K562 (cell line): ENCODE measurements around the gene NMNAT3. TPM values are rescaled to one million over a fixed set of nuclear protein-coding genes. Genes with fewer than 3 reads are reported as not detected.

ENCODE experiments used
- ATAC-seq: fragments of 200-7000 bp; cut with Tn5 transposase; 3 replicates; pipeline ENCODE4 v1.9.1; 2020; ENCODE audit warnings: moderate library complexity
- BruUV-seq: library from RNA; stranded (reverse); fragments of 400-500 nt; replicated peaks from 2 replicates; lab custom pipeline; 2021; lab: Mats Ljungman, UMichigan
- CTCF ChIA-PET: fragments of 300-600 bp; formaldehyde crosslinking; extraction: SDS; loops from one replicate; lab custom pipeline; 2021; ENCODE audit warnings: low intra/inter-chr PET ratio; lab: Yijun Ruan, JAX
- POLR2A ChIA-PET: fragments of 300-600, 350-650 bp; sonication (Branson Sonifier 250); formaldehyde crosslinking; extraction: SDS; loops from one replicate; lab custom pipeline; 2021; ENCODE audit warnings: antibody characterized with exemption, inconsistent platforms; lab: Yijun Ruan, JAX
- DNase-seq, 4 experiments: peaks; one replicate each; pipeline versions ENCODE4 v3.0.0 to v3.0.0-alpha.2; 2011 to 2018; ENCODE audit warnings: low spot score in 3 of 4, mixed read lengths in 3 of 4; ENCODE audit errors: extremely low read depth in 1 of 4
- FAIRE-seq: peaks from 2 replicates; lab custom pipeline; 2011; peaks lifted over from hg19 to GRCh38; lab: Jason Lieb, UNC
- H2AFZ ChIP-seq: 2 replicates; pipeline ENCODE4 v1.6.0; 2011; ENCODE audit warnings: low read depth, low read length, control low read depth, inconsistent platforms
- H3K27ac ChIP-seq: fragments of 200-600 bp; 3 replicates; pipeline ENCODE4 v1.8.0; 2011; ENCODE audit warnings: low read depth, mild to moderate bottlenecking, control low read depth, inconsistent platforms, low read length, moderate library complexity, mixed read lengths; ENCODE audit errors: extremely low read depth
- H3K27me3 ChIP-seq, 2 experiments: fragments of 300-600 bp in 1 of 2; 2 replicates in 1 of 2; 3 replicates in 1 of 2; pipeline versions ENCODE4 v1.6.0 to v1.8.0; 2011; ENCODE audit warnings: inconsistent platforms in 2 of 2, low read length in 2 of 2, mild to moderate bottlenecking in 1 of 2, mixed read lengths in 1 of 2, moderate library complexity in 1 of 2; ENCODE audit not compliant: control insufficient read depth in 2 of 2, insufficient read depth in 2 of 2
- H3K36me3 ChIP-seq: fragments of 300-600 bp; 3 replicates; pipeline ENCODE4 v1.8.0; 2011; ENCODE audit warnings: mild to moderate bottlenecking, low read length, inconsistent platforms; ENCODE audit not compliant: control insufficient read depth, insufficient read depth
- H3K4me1 ChIP-seq, 2 experiments: fragments of 200-600 bp in 1 of 2; replicated peaks in 1 of 2; 2 replicates in 1 of 2; 3 replicates in 1 of 2; pipeline versions ENCODE4 v1.5.1 to v1.8.0; 2011; ENCODE audit warnings: inconsistent platforms in 2 of 2, low read length in 2 of 2, mild to moderate bottlenecking in 1 of 2, mixed read lengths in 1 of 2, moderate library complexity in 1 of 2; ENCODE audit not compliant: control insufficient read depth in 2 of 2, insufficient read depth in 2 of 2
- H3K4me2 ChIP-seq: 2 replicates; pipeline ENCODE4 v1.6.1; 2011; ENCODE audit warnings: low read length, control low read depth, inconsistent platforms, mixed read lengths; ENCODE audit not compliant: insufficient read depth
- H3K4me3 ChIP-seq: fragments of 200-600 bp; sonication (generic), shearing (Covaris generic); 2 replicates; pipeline ENCODE4 v1.5.1; 2016; ENCODE audit warnings: control low read depth, inconsistent platforms
- H3K79me2 ChIP-seq: fragments of 200-600 bp; 3 replicates; pipeline ENCODE4 v1.8.0; 2011; ENCODE audit warnings: low read length, inconsistent platforms; ENCODE audit not compliant: control insufficient read depth, insufficient read depth
- H3K9ac ChIP-seq, 2 experiments: 2 replicates each; pipeline versions ENCODE4 v1.6.0 to v1.6.1; 2011; ENCODE audit warnings: low read depth in 2 of 2, low read length in 2 of 2, control low read depth in 1 of 2, inconsistent platforms in 1 of 2, mild to moderate bottlenecking in 1 of 2, mixed read lengths in 1 of 2; ENCODE audit not compliant: insufficient read depth in 1 of 2
- H3K9me1 ChIP-seq: one replicate; pipeline ENCODE4 v1.6.0; 2011; ENCODE audit warnings: inconsistent platforms, mild to moderate bottlenecking, low read length, moderate library complexity; ENCODE audit not compliant: control insufficient read depth, insufficient read depth
- H3K9me3 ChIP-seq: replicated peaks from 2 replicates; pipeline ENCODE4 v1.5.1; 2011; ENCODE audit warnings: low read depth, low read length, inconsistent platforms; ENCODE audit not compliant: control insufficient read depth, insufficient read depth
- H4K20me1 ChIP-seq: replicated peaks from 2 replicates; pipeline ENCODE4 v1.6.1; 2011; ENCODE audit warnings: low read length, inconsistent platforms, mixed read lengths; ENCODE audit not compliant: control insufficient read depth, insufficient read depth
- HCFC1 ChIP-seq: IDR thresholded peaks from 2 replicates; pipeline ENCODE4 v1.6.1; 2012; ENCODE audit warnings: low read depth, low read length, improper control_type of control experiment
- HDAC1 ChIP-seq, 2 experiments: fragments of 450-650 bp; IDR thresholded peaks; 2 replicates each; pipeline ENCODE4 v1.6.1; 2016 to 2017; ENCODE audit warnings: inconsistent platforms in 1 of 2, mild to moderate bottlenecking in 1 of 2, moderate library complexity in 1 of 2
- MAFK ChIP-seq: IDR thresholded peaks from 2 replicates; pipeline ENCODE4 v1.6.1; 2011; ENCODE audit warnings: low read length, improper control_type of control experiment
- NFXL1 ChIP-seq: fragments of 450-650 bp; formaldehyde crosslinking; IDR thresholded peaks from 2 replicates; pipeline ENCODE4 v1.4.0; 2021; ENCODE audit warnings: mild to moderate bottlenecking
- NONO ChIP-seq, 2 experiments: fragments of 200-400 bp in 1 of 2; fragments of 450-650 bp in 1 of 2; formaldehyde crosslinking in 1 of 2; IDR thresholded peaks; 2 replicates each; pipeline ENCODE4 v1.6.1; 2017; ENCODE audit warnings: low read depth in 2 of 2, mild to moderate bottlenecking in 2 of 2, moderate library complexity in 2 of 2, low read length in 1 of 2
- RBM34 ChIP-seq: fragments of 200-400 bp; formaldehyde crosslinking; IDR thresholded peaks from 2 replicates; pipeline ENCODE4 v1.6.1; 2018; ENCODE audit warnings: low read length, borderline replicate concordance; ENCODE audit not compliant: insufficient read depth
- YY1 ChIP-seq, 3 experiments: IDR thresholded peaks; 2 replicates each; pipeline ENCODE4 v1.6.1; 2011; ENCODE audit warnings: low read length in 2 of 3, mild to moderate bottlenecking in 2 of 3, moderate library complexity in 2 of 3, borderline replicate concordance in 1 of 3, control low read depth in 1 of 3, low read depth in 1 of 3; ENCODE audit not compliant: insufficient read depth in 3 of 3, insufficient replicate concordance in 2 of 3, control insufficient read depth in 1 of 3, insufficient read length in 1 of 3; ENCODE audit errors: extremely low read depth in 1 of 3
- WGBS: fragments of 100-300 bp; shearing (Covaris generic); methylation state at CpG from one replicate; pipeline ENCODE4 v1.1.6; 2016; ENCODE audit warnings: low coverage, mixed read lengths; ENCODE audit not compliant: insufficient coverage; ENCODE audit errors: missing lambda C conversion rate; 5-methylcytosine and 5-hydroxymethylcytosine counted together
- in situ Hi-C: fragments of 300-500 bp; cut with MboI; formaldehyde crosslinking; loops from 4 replicates; pipeline ENCODE4 v1.15.0; 2018; ENCODE audit warnings: inconsistent platforms, mixed read lengths
- intact Hi-C: fragments of 100-400 bp; cut with micrococcal nuclease; formaldehyde crosslinking; loops from 2 replicates; pipeline ENCODE4 v1.14.2; 2022
- polyA plus RNA-seq, 8 experiments: library from polyadenylated mRNA; depleted of rRNA in 4 of 8; stranded (reverse) in 5 of 8; unstranded in 3 of 8; fragments of >200 nt; fragmentation: Nextera tagmentation in 2 of 8; fragmentation: Illumina TruSeq in 1 of 8; extraction: Ambion mirVana in 2 of 8; extraction: Trizol in 1 of 8; gene quantifications; 2 replicates each; pipeline versions ENCODE4 v1.2.1 to v1.2.3, GENCODE V29; 2011 to 2014; ENCODE audit warnings: inconsistent platforms in 1 of 8, missing spikeins in 1 of 8
- total RNA-seq, 7 experiments: library from RNA; depleted of rRNA in 6 of 7; stranded (reverse); fragments of >200 nt in 6 of 7; fragmentation: Illumina TruSeq in 2 of 7; extraction: Trizol in 2 of 7; gene quantifications; 2 replicates each; pipeline versions ENCODE4 v1.2.1 to v1.2.3, GENCODE V29; 2011 to 2021; ENCODE audit warnings: low replicate concordance in 1 of 7
- TF ChIP-seq, protein P1 (sequence below), 2 experiments: fragments of 150-350 bp in 1 of 2; IDR thresholded peaks; 2 replicates each; pipeline ENCODE4 v1.6.1; 2012 to 2016; ENCODE audit warnings: low read depth in 2 of 2, low read length in 2 of 2, mild to moderate bottlenecking in 1 of 2, moderate library complexity in 1 of 2
- TF ChIP-seq, protein P2 (sequence below): fragments of 250-450 bp; sonication (Bioruptor Pico); IDR thresholded peaks from 2 replicates; pipeline ENCODE4 v1.5.0; 2021
- TF ChIP-seq, protein P3 (sequence below): fragments of 450-650 bp; conservative IDR thresholded peaks from 2 replicates; pipeline ENCODE4 v1.6.1; 2016; ENCODE audit warnings: missing genetic modification characterization, low read depth, mild to moderate bottlenecking, control low read depth, missing compliant biosample characterization

NMNAT3 gene
- total and polyA plus RNA-seq, 9 of the 15 experiments (the other 6 are each of a cell fraction or from before 2014, with no cell fraction given) = 2.3 to 12.5 (median 6.6) TPM

DNA sequence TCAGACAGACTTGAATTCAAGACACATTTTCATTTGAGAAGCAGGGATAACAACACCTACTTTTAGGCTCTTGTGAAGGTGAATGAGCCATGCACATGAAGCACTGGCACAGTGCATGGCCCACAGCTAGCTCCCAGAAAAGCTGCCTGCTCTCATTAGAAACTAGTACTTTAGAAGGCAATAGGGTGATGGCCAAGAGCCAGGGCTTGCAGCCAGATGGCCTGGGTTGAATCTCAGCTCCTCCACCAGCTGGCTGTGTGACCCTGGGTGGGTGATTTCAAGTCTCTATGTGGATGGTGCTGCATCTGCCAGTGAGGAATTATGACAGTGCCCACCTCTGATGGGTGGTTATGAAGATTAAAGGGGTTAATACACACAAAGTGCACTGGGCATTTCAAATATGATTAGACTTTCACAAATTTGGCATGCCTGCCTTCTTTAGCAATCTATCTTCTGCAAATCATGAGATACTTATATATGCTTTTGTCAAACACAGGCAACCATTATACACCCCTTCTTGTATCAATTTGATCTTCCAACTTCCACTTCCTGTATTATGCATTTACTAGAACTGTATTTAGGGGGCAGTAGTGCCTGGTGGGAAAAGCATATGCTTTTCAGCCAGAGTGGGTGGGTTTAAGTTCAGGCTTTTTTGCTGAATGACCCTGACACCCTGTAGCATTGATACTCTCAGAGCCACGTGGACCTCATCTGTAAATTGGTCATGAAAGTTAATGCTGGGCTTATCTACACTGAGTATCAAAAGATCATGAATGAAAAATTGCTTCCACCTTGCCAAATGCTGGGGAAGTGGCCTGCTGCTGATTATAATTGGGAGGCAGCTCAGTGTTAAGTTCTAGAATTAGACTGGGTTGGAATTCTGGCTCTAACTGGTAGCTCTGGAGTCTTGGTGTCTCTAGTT lies 103.5 kb downstream of the NMNAT3 start (continued):
- TF ChIP-seq YY1 (IDR thresholded peaks at IDR 0.05; ENCODE audit: borderline replicate concordance in 1 of 3, control insufficient read depth in 1 of 3, extremely low read depth in 1 of 3, insufficient read depth in 3 of 3, insufficient read length in 1 of 3, insufficient replicate concordance in 2 of 3, low read depth in 1 of 3, low read length in 2 of 3) = no peak

DNA sequence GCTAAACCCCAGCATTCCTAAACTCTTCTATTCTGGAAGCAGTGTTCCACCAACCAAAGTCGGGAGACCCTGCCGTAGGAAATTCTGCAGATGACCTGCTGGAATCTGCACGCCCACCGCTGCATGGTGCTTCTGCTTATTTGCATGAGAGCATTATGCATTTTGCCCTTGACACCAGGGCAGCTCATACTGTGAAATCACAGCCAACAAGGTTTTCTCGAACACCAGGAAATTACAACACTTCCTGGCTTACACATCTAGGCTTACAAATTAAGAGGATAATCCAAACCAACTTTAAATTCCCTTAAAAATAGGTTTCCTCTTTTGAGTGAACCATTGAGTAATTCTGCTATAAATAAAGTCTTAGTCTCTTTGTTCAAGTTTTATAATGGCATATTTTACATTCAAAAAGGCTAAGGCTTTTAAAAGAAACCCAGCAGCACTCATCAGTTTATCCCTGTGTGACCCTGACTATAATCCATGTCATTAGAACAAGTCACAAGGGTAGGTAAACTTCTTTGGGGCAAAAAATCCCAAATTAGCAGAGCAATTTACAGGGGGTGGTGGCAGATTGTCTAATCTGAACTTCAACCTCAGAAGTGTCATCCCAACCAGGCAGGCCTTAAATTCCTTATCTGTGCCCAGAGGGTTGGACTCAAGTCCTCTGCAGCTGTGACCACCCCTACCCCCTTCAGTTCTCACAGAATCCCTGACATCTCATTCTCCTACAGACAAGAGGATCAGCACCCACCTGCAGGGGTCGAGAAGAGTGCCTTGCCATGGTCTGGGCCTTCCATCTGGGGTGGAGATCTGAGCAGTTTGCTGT lies 104.7 kb downstream of the NMNAT3 start:
- in situ Hi-C loops = no loop called here
- H3K79me2 ChIP-seq = no peaks in the 10 kb centered on the region
- POLR2A ChIA-PET = no interaction called here
- TF ChIP-seq, protein P1, sequence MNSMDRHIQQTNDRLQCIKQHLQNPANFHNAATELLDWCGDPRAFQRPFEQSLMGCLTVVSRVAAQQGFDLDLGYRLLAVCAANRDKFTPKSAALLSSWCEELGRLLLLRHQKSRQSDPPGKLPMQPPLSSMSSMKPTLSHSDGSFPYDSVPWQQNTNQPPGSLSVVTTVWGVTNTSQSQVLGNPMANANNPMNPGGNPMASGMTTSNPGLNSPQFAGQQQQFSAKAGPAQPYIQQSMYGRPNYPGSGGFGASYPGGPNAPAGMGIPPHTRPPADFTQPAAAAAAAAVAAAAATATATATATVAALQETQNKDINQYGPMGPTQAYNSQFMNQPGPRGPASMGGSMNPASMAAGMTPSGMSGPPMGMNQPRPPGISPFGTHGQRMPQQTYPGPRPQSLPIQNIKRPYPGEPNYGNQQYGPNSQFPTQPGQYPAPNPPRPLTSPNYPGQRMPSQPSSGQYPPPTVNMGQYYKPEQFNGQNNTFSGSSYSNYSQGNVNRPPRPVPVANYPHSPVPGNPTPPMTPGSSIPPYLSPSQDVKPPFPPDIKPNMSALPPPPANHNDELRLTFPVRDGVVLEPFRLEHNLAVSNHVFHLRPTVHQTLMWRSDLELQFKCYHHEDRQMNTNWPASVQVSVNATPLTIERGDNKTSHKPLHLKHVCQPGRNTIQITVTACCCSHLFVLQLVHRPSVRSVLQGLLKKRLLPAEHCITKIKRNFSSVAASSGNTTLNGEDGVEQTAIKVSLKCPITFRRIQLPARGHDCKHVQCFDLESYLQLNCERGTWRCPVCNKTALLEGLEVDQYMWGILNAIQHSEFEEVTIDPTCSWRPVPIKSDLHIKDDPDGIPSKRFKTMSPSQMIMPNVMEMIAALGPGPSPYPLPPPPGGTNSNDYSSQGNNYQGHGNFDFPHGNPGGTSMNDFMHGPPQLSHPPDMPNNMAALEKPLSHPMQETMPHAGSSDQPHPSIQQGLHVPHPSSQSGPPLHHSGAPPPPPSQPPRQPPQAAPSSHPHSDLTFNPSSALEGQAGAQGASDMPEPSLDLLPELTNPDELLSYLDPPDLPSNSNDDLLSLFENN (IDR thresholded peaks at IDR 0.05; ENCODE audit: low read depth in 2 of 2, low read length in 2 of 2) = no peak
- TF ChIP-seq MAFK (no peak), NFXL1 (CRISPR knock-in tag) (no peak), RBM34 (no peak), HCFC1 (no peak), NONO (IDR thresholded peaks at IDR 0.05; ENCODE audit: low read depth in 2 of 2, low read length in 1 of 2) (no peak), HDAC1 (IDR thresholded peaks at IDR 0.05) (no peak)
- TF ChIP-seq, protein P2, sequence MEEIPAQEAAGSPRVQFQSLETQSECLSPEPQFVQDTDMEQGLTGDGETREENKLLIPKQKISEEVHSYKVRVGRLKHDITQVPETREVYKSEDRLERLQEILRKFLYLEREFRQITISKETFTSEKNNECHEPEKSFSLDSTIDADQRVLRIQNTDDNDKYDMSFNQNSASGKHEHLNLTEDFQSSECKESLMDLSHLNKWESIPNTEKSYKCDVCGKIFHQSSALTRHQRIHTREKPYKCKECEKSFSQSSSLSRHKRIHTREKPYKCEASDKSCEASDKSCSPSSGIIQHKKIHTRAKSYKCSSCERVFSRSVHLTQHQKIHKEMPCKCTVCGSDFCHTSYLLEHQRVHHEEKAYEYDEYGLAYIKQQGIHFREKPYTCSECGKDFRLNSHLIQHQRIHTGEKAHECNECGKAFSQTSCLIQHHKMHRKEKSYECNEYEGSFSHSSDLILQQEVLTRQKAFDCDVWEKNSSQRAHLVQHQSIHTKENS (CRISPR knock-in tag) = no peak
- TF ChIP-seq, protein P3, sequence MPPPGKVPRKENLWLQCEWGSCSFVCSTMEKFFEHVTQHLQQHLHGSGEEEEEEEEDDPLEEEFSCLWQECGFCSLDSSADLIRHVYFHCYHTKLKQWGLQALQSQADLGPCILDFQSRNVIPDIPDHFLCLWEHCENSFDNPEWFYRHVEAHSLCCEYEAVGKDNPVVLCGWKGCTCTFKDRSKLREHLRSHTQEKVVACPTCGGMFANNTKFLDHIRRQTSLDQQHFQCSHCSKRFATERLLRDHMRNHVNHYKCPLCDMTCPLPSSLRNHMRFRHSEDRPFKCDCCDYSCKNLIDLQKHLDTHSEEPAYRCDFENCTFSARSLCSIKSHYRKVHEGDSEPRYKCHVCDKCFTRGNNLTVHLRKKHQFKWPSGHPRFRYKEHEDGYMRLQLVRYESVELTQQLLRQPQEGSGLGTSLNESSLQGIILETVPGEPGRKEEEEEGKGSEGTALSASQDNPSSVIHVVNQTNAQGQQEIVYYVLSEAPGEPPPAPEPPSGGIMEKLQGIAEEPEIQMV (tag) = no peak

More for the DNA sequence above, 104.7 kb downstream of the NMNAT3 start:
- CTCF ChIA-PET = no interaction called here
- Histone ChIP-seq H3K4me3 (no peak overlapping the region), H3K4me1 (no peaks in the 10 kb centered on the region), H3K9me1 (no peaks in the 10 kb centered on the region), H2AFZ (no peak overlapping the region), H3K27me3 (no peaks in the 10 kb centered on the region), H3K27ac (no peak overlapping the region), H4K20me1 (no peaks in the 10 kb centered on the region), H3K36me3 (no peaks in the 10 kb centered on the region), H3K9ac (no peak overlapping the region), H3K9me3 (no peaks in the 10 kb centered on the region), H3K4me2 (no peak overlapping the region)
- no peak for FAIRE-seq
- intact Hi-C loops = no loop called here
- no TSS peak for BruUV-seq
- ATAC-seq = no peak
- DNase-seq = no peak
- 4% methylated on average over 6 of the region's 6 CpGs for WGBS
